HCT116 (cell line): ENCODE results near the gene NPL. TPM values are rescaled to one million over a fixed set of nuclear protein-coding genes. Genes with fewer than 3 reads are reported as not detected.

Source experiments
- ATAC-seq: fragments of 200-7000 bp; cut with Tn5 transposase; 2 replicates; pipeline ENCODE4 v1.9.1; 2020; ENCODE audit warnings: mild to moderate bottlenecking, moderate library complexity
- BruUV-seq: library from RNA; stranded (reverse); fragments of 400-500 nt; replicated peaks from 2 replicates; lab custom pipeline; 2021; lab: Mats Ljungman, UMichigan
- CTCF ChIA-PET: fragments of 300-600 bp; sonication (Branson Sonifier 250); formaldehyde crosslinking; loops from one replicate; lab custom pipeline; 2021; ENCODE audit warnings: antibody characterized with exemption; lab: Charles Lee
- POLR2A ChIA-PET: fragments of 300-600, 350-600 bp; sonication (Branson Sonifier 250); formaldehyde crosslinking; loops from one replicate; lab custom pipeline; 2021; ENCODE audit warnings: antibody characterized with exemption; lab: Charles Lee
- RAD21 ChIA-PET, 2 experiments: fragments of 300-600 bp; sonication (Branson Sonifier 250); formaldehyde crosslinking; loops; one replicate each; lab custom pipeline; 2023; ENCODE audit warnings: low total read pairs in 2 of 2; ENCODE audit not compliant: uncharacterized antibody in 2 of 2, unreplicated experiment in 2 of 2, low non-redundant PET in 1 of 2; lab: Charles Lee
- DNase-seq: peaks from one replicate; pipeline ENCODE4 v3.0.0-alpha.2; 2010; ENCODE audit warnings: low read depth, low spot score
- H2AFZ ChIP-seq: fragments of 200-600 bp; shearing (Covaris generic), sonication (generic); 2 replicates; pipeline ENCODE4 v1.6.1; 2017; ENCODE audit warnings: low read depth, mixed run types, mixed read lengths, antibody characterized with exemption, low read length; ENCODE audit not compliant: poor library complexity, severe bottlenecking
- H3K27ac ChIP-seq: 2 replicates; pipeline ENCODE4 v1.5.1; 2012; ENCODE audit warnings: low read depth, low read length
- H3K27me3 ChIP-seq: fragments of 200-600 bp; sonication (generic); 2 replicates; pipeline ENCODE4 v1.6.1; 2016; ENCODE audit warnings: mixed run types, low read length, mixed read lengths; ENCODE audit not compliant: insufficient read depth
- H3K36me3 ChIP-seq, 2 experiments: fragments of 200-500 bp in 1 of 2; fragments of 200-600 bp in 1 of 2; sonication (Bioruptor generic) in 1 of 2; sonication (generic) in 1 of 2; 2 replicates each; pipeline versions ENCODE4 v1.5.1 to v1.6.1; 2014 to 2016; ENCODE audit warnings: low read length in 2 of 2, inconsistent platforms in 1 of 2, mixed read lengths in 1 of 2, mixed run types in 1 of 2; ENCODE audit not compliant: insufficient read depth in 2 of 2, control insufficient read depth in 1 of 2
- H3K4me1 ChIP-seq, 2 experiments: fragments of 200-600 bp in 1 of 2; sonication (generic) in 1 of 2; 2 replicates each; pipeline versions ENCODE4 v1.5.1 to v1.6.1; 2012 to 2017; ENCODE audit warnings: low read length in 2 of 2, inconsistent platforms in 1 of 2, mild to moderate bottlenecking in 1 of 2, mixed read lengths in 1 of 2, mixed run types in 1 of 2, moderate library complexity in 1 of 2; ENCODE audit not compliant: insufficient read depth in 2 of 2, control insufficient read depth in 1 of 2
- H3K4me2 ChIP-seq: fragments of 200-600 bp; sonication (generic); 2 replicates; pipeline ENCODE4 v1.6.1; 2017; ENCODE audit warnings: mixed run types, low read length, mixed read lengths
- H3K4me3 ChIP-seq, 2 experiments: fragments of 200-600 bp in 1 of 2; sonication (generic) in 1 of 2; replicated peaks in 1 of 2; 2 replicates each; pipeline ENCODE4 v1.5.1; 2011 to 2016; ENCODE audit warnings: low read length in 2 of 2, control low read depth in 1 of 2, low read depth in 1 of 2, mild to moderate bottlenecking in 1 of 2, mixed read lengths in 1 of 2, mixed run types in 1 of 2
- H3K79me2 ChIP-seq: fragments of 200-600 bp; sonication (generic); 2 replicates; pipeline ENCODE4 v1.6.1; 2017; ENCODE audit warnings: mild to moderate bottlenecking, mixed run types, low read length, moderate library complexity, mixed read lengths; ENCODE audit not compliant: insufficient read depth
- H3K9ac ChIP-seq: fragments of 200-600 bp; sonication (generic); 2 replicates; pipeline ENCODE4 v1.6.1; 2016; ENCODE audit warnings: low read length, mixed read lengths
- H3K9me2 ChIP-seq: fragments of 200-600 bp; sonication (generic), shearing (Covaris generic); 2 replicates; pipeline ENCODE4 v1.6.1; 2017; ENCODE audit warnings: mixed run types, mild to moderate bottlenecking, moderate library complexity; ENCODE audit not compliant: insufficient read depth
- H3K9me3 ChIP-seq, 2 experiments: fragments of 200-500 bp in 1 of 2; fragments of 200-600 bp in 1 of 2; sonication (Bioruptor generic) in 1 of 2; sonication (generic) in 1 of 2; 2 replicates each; pipeline ENCODE4 v1.6.1; 2014 to 2017; ENCODE audit warnings: low read length in 2 of 2, mixed read lengths in 2 of 2, inconsistent platforms in 1 of 2, low read depth in 1 of 2, mild to moderate bottlenecking in 1 of 2, mixed run types in 1 of 2, moderate library complexity in 1 of 2; ENCODE audit not compliant: control insufficient read depth in 1 of 2, insufficient read depth in 1 of 2
- H4K20me1 ChIP-seq: fragments of 200-600 bp; sonication (generic), shearing (Covaris generic); 2 replicates; pipeline ENCODE4 v1.6.1; 2017; ENCODE audit warnings: mixed run types, mild to moderate bottlenecking, moderate library complexity; ENCODE audit not compliant: insufficient read depth
- CTCF ChIP-seq, 3 experiments: fragments of 200-600 bp in 1 of 3; sonication (generic) in 1 of 3; IDR thresholded peaks in 2 of 3; conservative IDR thresholded peaks in 1 of 3; 2 replicates each; pipeline ENCODE4 v1.5.1; 2012 to 2017; ENCODE audit warnings: low read depth in 2 of 3, low read length in 2 of 3, antibody characterized with exemption in 1 of 3, borderline replicate concordance in 1 of 3, control low read depth in 1 of 3, mild to moderate bottlenecking in 1 of 3, mixed read lengths in 1 of 3, mixed run types in 1 of 3, moderate library complexity in 1 of 3; ENCODE audit not compliant: insufficient read depth in 1 of 3
- EZH2 ChIP-seq: fragments of 200-600 bp; sonication (generic); IDR thresholded peaks from 2 replicates; pipeline ENCODE4 v1.6.1; 2017; ENCODE audit warnings: antibody characterized with exemption, mixed run types
- EZH2phosphoT487 ChIP-seq: fragments of 200-600 bp; IDR thresholded peaks from 2 replicates; pipeline ENCODE4 v1.6.1; 2018; ENCODE audit warnings: antibody characterized with exemption, borderline replicate concordance
- RAD21 ChIP-seq: IDR thresholded peaks from 2 replicates; pipeline ENCODE4 v1.6.1; 2012; ENCODE audit warnings: low read depth, mild to moderate bottlenecking
- SP1 ChIP-seq: IDR thresholded peaks from 2 replicates; pipeline ENCODE4 v1.6.1; 2012; ENCODE audit warnings: low read depth
- ZFX ChIP-seq: fragments of 450-650 bp; IDR thresholded peaks from 2 replicates; pipeline ENCODE4 v1.6.1; 2017
- intact Hi-C: fragments of 100-400 bp; cut with micrococcal nuclease; formaldehyde crosslinking; loops from 2 replicates; pipeline ENCODE4 v1.10.0; 2022
- total RNA-seq: library from RNA; stranded (reverse); gene quantifications from one replicate; pipeline ENCODE4 v1.2.1, GENCODE V29; 2021; ENCODE audit not compliant: unreplicated experiment

The NPL gene
- total RNA-seq, 1 experiment from 2014 or later: 0.39 TPM

GRCh38 chr1:182803846-182804245 is 14.3 kb downstream of the NPL start (continued):
- no peak for TF ChIP-seq SP1

DNA sequence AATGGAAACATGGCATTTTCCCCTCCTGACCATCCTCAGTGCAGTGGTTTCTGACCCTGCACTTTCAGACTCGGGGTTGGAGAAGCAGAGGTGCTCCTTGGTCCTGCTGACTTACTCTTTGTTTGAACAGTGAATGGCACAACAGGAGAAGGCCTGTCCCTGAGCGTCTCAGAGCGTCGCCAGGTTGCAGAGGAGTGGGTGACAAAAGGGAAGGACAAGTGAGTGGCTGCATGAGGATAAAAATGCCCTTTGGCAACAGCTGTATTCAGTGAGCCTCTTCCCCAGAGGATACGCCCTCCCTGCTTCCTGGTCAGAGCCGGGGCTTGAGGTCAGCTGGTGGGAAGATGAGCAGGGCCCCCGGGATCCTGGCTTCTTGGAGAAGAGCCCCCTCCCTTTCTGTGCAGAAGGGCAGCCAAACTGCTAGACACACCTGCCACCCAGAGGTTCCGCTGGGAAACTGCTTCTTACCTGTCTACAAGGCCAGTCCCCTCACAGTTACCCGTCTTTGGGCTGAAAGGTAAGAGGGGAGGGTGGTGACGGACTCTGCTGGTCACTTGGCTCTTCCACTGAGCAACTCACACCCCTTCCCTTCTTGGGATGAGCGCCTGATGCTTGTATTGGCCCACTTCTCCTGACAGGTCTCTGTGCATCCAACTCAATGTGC is 16.6 kb downstream of the NPL start:
- H3K27ac ChIP-seq: no peak overlapping the region
- peak; percentile 93 for ATAC-seq
- no peaks in the 10 kb centered on the region for H3K9me2 ChIP-seq
- RAD21 ChIA-PET: no interaction called here
- CTCF ChIA-PET: no interaction called here
- peak; percentile 18 for DNase-seq
- H3K36me3 ChIP-seq: no peaks in the 10 kb centered on the region
- no peak overlapping the region for H3K4me2 ChIP-seq
- no peak overlapping the region for H2AFZ ChIP-seq
- H3K4me1 ChIP-seq: peaks cover 0 to 4% of the 10 kb centered on the region in 2 experiments; a peak in 1 of 4 replicates
- intact Hi-C loops: loop anchor here (5.0 kb wide), 1 partner anchor 359 kb away; no protein-coding TSS in a partner anchor
- H3K79me2 ChIP-seq: no peaks in the 10 kb centered on the region
- H4K20me1 ChIP-seq: no peaks in the 10 kb centered on the region
- H3K27me3 ChIP-seq: no peaks in the 10 kb centered on the region
- POLR2A ChIA-PET: no interaction called here
- TF ChIP-seq CTCF (IDR thresholded peaks at IDR 0.05 in 2 of 3, conservative IDR thresholded peaks at IDR 0.05 in 1 of 3; ENCODE audit: borderline replicate concordance in 1 of 3, insufficient read depth in 1 of 3, low read depth in 2 of 3, low read length in 2 of 3) (peak; percentile 44 to 54 (median 45); a peak in 5 of 6 replicates), EZH2 (no peak), ZFX (no peak), EZH2phosphoT487 (no peak), SP1 (no peak), RAD21 (peak; percentile 69)
- no peak overlapping the region for H3K9ac ChIP-seq
- no peaks in the 10 kb centered on the region for H3K9me3 ChIP-seq
- H3K4me3 ChIP-seq: no peak overlapping the region
- no TSS peak for BruUV-seq
